Colonic mucosa (tissue), 4 donors: Measurements from ENCODE around the gene WFIKKN2. TPM values are rescaled to one million over a fixed set of nuclear protein-coding genes. Genes with fewer than 3 reads are reported as not detected.

Experiments used
- DNase-seq: peaks from one replicate; pipeline ENCODE4 v3.0.0-alpha.2; 2020
- H3K27ac ChIP-seq: fragments of 200-600 bp; one replicate; pipeline ENCODE4 v1.8.0; 2021
- H3K27me3 ChIP-seq: fragments of 200-600 bp; one replicate; pipeline ENCODE4 v1.8.0; 2021
- H3K36me3 ChIP-seq: fragments of 200-600 bp; one replicate; pipeline ENCODE4 v1.8.0; 2021
- H3K4me1 ChIP-seq: fragments of 200-600 bp; one replicate; pipeline ENCODE4 v1.8.0; 2021; ENCODE audit warnings: mild to moderate bottlenecking
- H3K4me3 ChIP-seq: fragments of 200-600 bp; one replicate; pipeline ENCODE4 v1.8.0; 2021
- H3K9ac ChIP-seq, 2 donors: one replicate each; pipeline ENCODE4 v1.7.0; 2013; ENCODE audit warnings: control low read depth in 2 of 2, low read depth in 2 of 2, low read length in 2 of 2
- H3K9me3 ChIP-seq: fragments of 200-600 bp; one replicate; pipeline ENCODE4 v1.8.0; 2021
- intact Hi-C: fragments of 100-400 bp; cut with DNase I; formaldehyde crosslinking; loops from one replicate; pipeline ENCODE4 v1.14.1; 2022
- total RNA-seq, 2 donors: library from RNA; stranded (reverse); fragmentation: NEBNext Ultra II Directional in 1 of 2; extraction: Animal tissue kit (Norgen Biotek cat#: 25700) in 1 of 2; gene quantifications; one replicate each; pipeline ENCODE4 v1.2.1, GENCODE V29; 2021
- TF ChIP-seq, protein P1 (sequence below): fragments of 200-600 bp; IDR thresholded peaks from one replicate; pipeline ENCODE4 v1.8.0; 2022; ENCODE audit warnings: antibody characterized with exemption, mild to moderate bottlenecking
- donor health status: healthy.
- donor health status: DM: no; HTN: no; CAD: no.
- donor health status: DM: no; HTN: no; CAD: no.

The WFIKKN2 gene
- total RNA-seq, 2 donors from 2014 or later, result 0.10 to 0.13 TPM

GRCh38 chr17:50865060-50865867, 29.9 kb downstream of the WFIKKN2 start:
- Histone ChIP-seq H3K27ac (peak overlapping the region; percentile 100), H3K36me3 (no peaks in the 10 kb centered on the region), H3K4me1 (no peaks in the 10 kb centered on the region), H3K9me3 (no peaks in the 10 kb centered on the region), H3K9ac (peak overlapping the region; percentile 99 to 100), H3K4me3 (peak overlapping the region; percentile 78), H3K27me3 (no peaks in the 10 kb centered on the region)
- TF ChIP-seq, protein P1, sequence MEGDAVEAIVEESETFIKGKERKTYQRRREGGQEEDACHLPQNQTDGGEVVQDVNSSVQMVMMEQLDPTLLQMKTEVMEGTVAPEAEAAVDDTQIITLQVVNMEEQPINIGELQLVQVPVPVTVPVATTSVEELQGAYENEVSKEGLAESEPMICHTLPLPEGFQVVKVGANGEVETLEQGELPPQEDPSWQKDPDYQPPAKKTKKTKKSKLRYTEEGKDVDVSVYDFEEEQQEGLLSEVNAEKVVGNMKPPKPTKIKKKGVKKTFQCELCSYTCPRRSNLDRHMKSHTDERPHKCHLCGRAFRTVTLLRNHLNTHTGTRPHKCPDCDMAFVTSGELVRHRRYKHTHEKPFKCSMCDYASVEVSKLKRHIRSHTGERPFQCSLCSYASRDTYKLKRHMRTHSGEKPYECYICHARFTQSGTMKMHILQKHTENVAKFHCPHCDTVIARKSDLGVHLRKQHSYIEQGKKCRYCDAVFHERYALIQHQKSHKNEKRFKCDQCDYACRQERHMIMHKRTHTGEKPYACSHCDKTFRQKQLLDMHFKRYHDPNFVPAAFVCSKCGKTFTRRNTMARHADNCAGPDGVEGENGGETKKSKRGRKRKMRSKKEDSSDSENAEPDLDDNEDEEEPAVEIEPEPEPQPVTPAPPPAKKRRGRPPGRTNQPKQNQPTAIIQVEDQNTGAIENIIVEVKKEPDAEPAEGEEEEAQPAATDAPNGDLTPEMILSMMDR, result no peak
- intact Hi-C loops, result no loop called here
- DNase-seq, result peak; percentile 64

GRCh38 chr17:50865868-50866260, 30.5 kb downstream of the WFIKKN2 start:
- H3K27me3 ChIP-seq, result no peaks in the 10 kb centered on the region
- H3K4me1 ChIP-seq, result no peaks in the 10 kb centered on the region
- peak overlapping the region; percentile 78 for H3K4me3 ChIP-seq
- intact Hi-C loops, result no loop called here
- TF ChIP-seq, protein P1, result no peak
- H3K9ac ChIP-seq, result peak overlapping the region; percentile 99 to 100
- no peaks in the 10 kb centered on the region for H3K36me3 ChIP-seq
- no peak for DNase-seq
- peak overlapping the region; percentile 100 for H3K27ac ChIP-seq
- H3K9me3 ChIP-seq, result no peaks in the 10 kb centered on the region

DNA sequence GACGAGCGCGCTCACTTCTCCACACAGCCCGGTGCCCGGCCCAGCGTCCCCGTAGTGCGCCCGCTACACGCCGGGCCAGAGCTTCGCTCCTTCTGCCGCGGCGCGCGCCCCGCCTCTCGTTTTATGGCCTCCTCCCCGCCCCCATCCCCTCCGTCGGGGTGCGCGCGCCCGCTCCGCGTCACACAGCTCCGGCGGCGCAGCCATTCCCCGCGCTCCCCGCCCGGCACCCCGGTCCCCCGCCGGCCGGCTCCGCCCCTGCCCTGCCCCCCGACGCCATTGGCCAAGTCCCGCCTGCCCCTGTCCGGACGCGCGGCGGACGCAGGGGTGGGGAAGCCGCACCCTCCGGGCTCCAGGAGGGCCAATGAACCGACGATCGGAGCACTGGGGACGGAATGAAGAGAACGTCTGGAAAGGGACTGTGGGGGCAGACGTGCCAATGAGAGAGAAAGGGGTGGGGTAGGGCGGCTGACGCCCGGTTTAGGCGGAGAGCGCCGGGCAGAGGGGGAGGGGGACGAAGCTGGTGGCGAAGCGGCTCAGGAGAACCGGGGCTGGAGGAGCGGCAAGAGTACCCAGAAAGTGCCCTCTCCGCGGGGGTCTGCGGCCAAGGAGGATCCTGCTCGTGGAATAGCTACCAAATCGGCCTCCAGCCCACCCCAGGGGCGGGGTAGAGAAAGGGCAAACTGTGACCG, 31.0 kb downstream of the WFIKKN2 start, which contains the start of gene TOB1:
TOB1 (minus strand) TSS at position 94 of the 689 bp plus-strand sequence. CDS start 2,337 bp downstream, outside the sequence.
- H3K27me3 ChIP-seq, result no peaks in the 10 kb centered on the region
- DNase-seq, result peak; percentile 99
- H3K4me3 ChIP-seq, result peak within 1 kb of the TSS; percentile 78
- intact Hi-C loops, result no loop called here
- no peaks in the 10 kb centered on the region for H3K36me3 ChIP-seq
- H3K9ac ChIP-seq, result peak within 1 kb of the TSS; percentile 99 to 100
- no peaks in the 10 kb centered on the region for H3K4me1 ChIP-seq
- TF ChIP-seq, protein P1, result no peak
- H3K9me3 ChIP-seq, result no peaks in the 10 kb centered on the region
- peak within 1 kb of the TSS; percentile 100 for H3K27ac ChIP-seq

- peak overlapping the region; percentile 78 for H3K4me3 ChIP-seq
- DNase-seq, result peak; percentile 72
- TF ChIP-seq, protein P1, result no peak
- intact Hi-C loops, result no loop called here
- no peaks in the 10 kb centered on the region for H3K4me1 ChIP-seq
- H3K36me3 ChIP-seq, result no peaks in the 10 kb centered on the region
- H3K9me3 ChIP-seq, result no peaks in the 10 kb centered on the region
- H3K27ac ChIP-seq, result peak overlapping the region; percentile 100
- H3K9ac ChIP-seq, result peak overlapping the region; percentile 99 to 100
- H3K27me3 ChIP-seq, result no peaks in the 10 kb centered on the region
Measured at GRCh38 chr17:50866950-50867362, 31.6 kb downstream of the WFIKKN2 start.

GRCh38 chr17:50867363-50868139, 32.2 kb downstream of the WFIKKN2 start:
- no peaks in the 10 kb centered on the region for H3K4me1 ChIP-seq
- no peaks in the 10 kb centered on the region for H3K36me3 ChIP-seq
- intact Hi-C loops, result no loop called here
- TF ChIP-seq, protein P1, result no peak
- peak overlapping the region; percentile 78 for H3K4me3 ChIP-seq
- H3K9me3 ChIP-seq, result no peaks in the 10 kb centered on the region
- no peaks in the 10 kb centered on the region for H3K27me3 ChIP-seq
- H3K9ac ChIP-seq, result peak overlapping the region; percentile 99 to 100
- DNase-seq, result peak; percentile 98
- H3K27ac ChIP-seq, result peak overlapping the region; percentile 100
